Common myeloid progenitor, CD34-positive (primary cell): Measurements from ENCODE around the gene B3GALT6.
A peak's percentile ranks its signal among the peaks of the same experiment; 100 is the strongest.

Source experiments
- CTCF ChIA-PET: fragments of 350-600 bp; sonication (Branson Sonifier 250); formaldehyde crosslinking; loops from one replicate; lab custom pipeline; 2021; ENCODE audit warnings: antibody characterized with exemption; lab: Charles Lee
- POLR2A ChIA-PET: fragments of 350-600 bp; sonication (Branson Sonifier 250); formaldehyde crosslinking; loops from one replicate; lab custom pipeline; 2021; ENCODE audit warnings: antibody characterized with exemption; lab: Charles Lee
- DNase-seq, 3 donors: peaks; one replicate each; pipeline versions ENCODE4 v3.0.0 to v3.0.0-alpha.2; 2013
- H3K27ac ChIP-seq, 2 experiments: 1 replicate in 1 of 2; 2 replicates in 1 of 2; pipeline ENCODE4 v1.7.0; 2013; ENCODE audit warnings: inconsistent platforms in 2 of 2, low read length in 2 of 2, mild to moderate bottlenecking in 2 of 2, low read depth in 1 of 2, moderate library complexity in 1 of 2; ENCODE audit not compliant: severe bottlenecking in 2 of 2, insufficient read depth in 1 of 2, poor library complexity in 1 of 2
- H3K27me3 ChIP-seq, 5 experiments: replicated peaks in 2 of 5; 1 replicate in 3 of 5; 2 replicates in 2 of 5; pipeline versions ENCODE4 v1.6.1 to v1.7.0; 2013; ENCODE audit warnings: low read length in 4 of 5, mild to moderate bottlenecking in 2 of 5, moderate library complexity in 2 of 5, inconsistent platforms in 1 of 5; ENCODE audit not compliant: insufficient read depth in 5 of 5, control insufficient read depth in 4 of 5
- H3K36me3 ChIP-seq, 4 experiments: 1 replicate in 2 of 4; 2 replicates in 2 of 4; pipeline versions ENCODE4 v1.6.1 to v1.7.0; 2013; ENCODE audit warnings: low read length in 3 of 4, control low read depth in 1 of 4, mild to moderate bottlenecking in 1 of 4; ENCODE audit not compliant: control insufficient read depth in 4 of 4, insufficient read depth in 4 of 4
- H3K4me1 ChIP-seq, 4 experiments: 1 replicate in 3 of 4; 2 replicates in 1 of 4; pipeline versions ENCODE4 v1.6.1 to v1.7.1; 2013; ENCODE audit warnings: low read length in 3 of 4, mild to moderate bottlenecking in 3 of 4, control low read depth in 1 of 4, inconsistent platforms in 1 of 4, moderate library complexity in 1 of 4; ENCODE audit not compliant: control insufficient read depth in 4 of 4, insufficient read depth in 4 of 4; ENCODE audit errors: control extremely low read depth in 1 of 4
- H3K4me3 ChIP-seq, 7 experiments: 1 replicate in 4 of 7; 2 replicates in 3 of 7; pipeline versions ENCODE4 v1.5.1 to v1.7.0; 2013; ENCODE audit warnings: mild to moderate bottlenecking in 7 of 7, low read length in 6 of 7, moderate library complexity in 6 of 7, inconsistent platforms in 2 of 7, low read depth in 2 of 7, control low read depth in 1 of 7; ENCODE audit not compliant: insufficient read depth in 4 of 7, control insufficient read depth in 1 of 7; ENCODE audit errors: extremely low read depth in 1 of 7
- H3K9me3 ChIP-seq, 5 experiments: 1 replicate in 4 of 5; 2 replicates in 1 of 5; pipeline versions ENCODE4 v1.6.1 to v1.7.1; 2013; ENCODE audit warnings: low read length in 4 of 5, mild to moderate bottlenecking in 2 of 5, inconsistent platforms in 1 of 5, low read depth in 1 of 5, moderate library complexity in 1 of 5; ENCODE audit not compliant: control insufficient read depth in 4 of 5, insufficient read depth in 2 of 5; ENCODE audit errors: control extremely low read depth in 1 of 5
- WGBS: methylation state at CpG from one replicate; pipeline ENCODE4 v1.1.5; 2013; ENCODE audit not compliant: insufficient coverage; 5-methylcytosine and 5-hydroxymethylcytosine counted together

B3GALT6 gene

DNA sequence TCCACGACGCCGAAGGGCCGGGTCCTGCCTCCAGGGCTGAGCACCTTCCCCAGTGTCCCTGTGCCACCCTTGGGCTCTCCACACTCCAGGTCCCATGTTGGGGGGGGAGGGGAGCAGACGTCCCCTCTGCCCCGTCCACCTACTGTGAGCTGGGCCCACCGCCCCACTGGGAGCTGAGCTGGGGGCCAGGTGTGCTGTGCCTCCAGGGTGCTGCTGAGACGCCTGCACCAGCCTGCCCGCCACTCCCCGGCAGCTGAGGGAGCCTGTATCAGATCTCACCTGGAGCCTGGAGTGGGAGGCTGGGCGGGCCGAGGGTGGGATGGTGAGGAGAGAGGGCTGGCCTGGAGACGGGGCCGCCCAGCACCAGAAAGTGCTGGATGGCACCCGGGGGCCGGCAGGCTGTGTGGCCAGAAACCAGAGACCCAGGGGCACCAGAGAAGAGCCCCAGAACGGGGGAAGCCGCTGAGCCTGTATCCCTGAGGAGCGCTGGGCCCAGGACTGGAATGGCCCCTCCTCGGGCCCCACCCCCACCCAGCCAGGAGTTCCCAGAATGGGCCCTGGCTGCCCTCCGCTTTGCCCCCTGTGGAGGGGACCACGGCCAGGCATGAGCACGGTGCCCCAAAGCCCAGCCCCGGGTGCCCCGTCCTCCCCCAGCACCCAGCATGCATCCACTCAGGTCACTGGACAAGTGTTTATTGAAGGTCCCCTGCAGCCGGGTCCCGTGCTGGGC is 29.0 kb upstream of the B3GALT6 start:
- Histone ChIP-seq H3K27me3 (peaks cover 0 to 21% (median 3%) of the 10 kb centered on the region in 5 experiments), H3K9me3 (no peaks in the 10 kb centered on the region), H3K27ac (no peak overlapping the region), H3K36me3 (peaks cover 0 to 7% (median 0%) of the 10 kb centered on the region in 4 experiments), H3K4me3 (no peak overlapping the region), H3K4me1 (peaks cover 0 to 78% (median 53%) of the 10 kb centered on the region in 4 experiments)
- ChIA-PET POLR2A (no interaction called here), CTCF (no interaction called here)
- WGBS: 87% methylated on average over 18 of the region's 27 CpGs
- DNase-seq: no peak

DNA sequence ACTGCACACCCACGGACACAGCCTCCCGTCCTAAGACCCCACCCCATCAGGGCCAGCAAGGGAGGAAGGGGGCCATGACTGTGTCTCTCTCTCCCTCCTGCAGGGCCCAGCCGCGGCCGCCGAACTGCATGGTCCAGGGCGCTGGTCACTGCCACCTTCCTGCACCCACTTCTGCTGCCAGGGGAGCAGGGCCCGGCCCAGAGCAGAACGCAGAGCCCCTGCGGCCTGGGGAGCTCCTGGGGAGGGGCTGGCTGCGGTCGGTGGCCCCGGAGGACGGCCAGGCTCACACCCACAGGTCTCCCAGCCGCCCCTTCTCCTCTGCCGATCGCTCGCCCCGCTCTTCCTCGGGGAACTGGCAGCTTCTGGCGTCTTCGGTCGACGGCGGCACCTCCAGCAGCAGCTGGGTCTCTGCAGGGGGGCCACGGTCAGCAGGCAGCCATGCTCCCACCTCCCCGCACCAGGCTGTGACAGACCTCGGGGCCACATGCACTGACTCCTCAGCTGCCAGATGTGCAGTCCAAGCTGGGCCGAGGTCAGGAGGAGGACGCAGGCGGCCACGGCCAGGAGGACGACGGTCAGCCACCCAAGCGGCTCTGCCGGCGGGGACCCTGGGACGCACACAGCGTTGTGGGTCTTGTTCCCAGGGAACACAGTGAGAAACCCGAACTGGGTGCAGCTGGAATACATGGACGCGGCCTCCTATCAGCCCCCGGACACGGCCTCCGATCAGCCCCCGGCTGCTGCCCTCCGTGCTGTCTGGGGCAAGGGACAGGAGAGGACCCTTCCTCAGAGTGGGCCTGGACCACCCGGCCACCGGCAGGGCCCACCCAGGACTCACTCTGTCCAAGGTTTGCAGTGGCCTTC is 28.2 kb upstream of the B3GALT6 start:
- 93% methylated on average over 49 of the region's 49 CpGs for WGBS
- ChIA-PET CTCF (no interaction called here), POLR2A (no interaction called here)
- H3K4me3 ChIP-seq: no peak overlapping the region
- H3K27me3 ChIP-seq: peaks cover 0 to 21% (median 3%) of the 10 kb centered on the region in 5 experiments
- peaks cover 0 to 77% (median 59%) of the 10 kb centered on the region in 4 experiments for H3K4me1 ChIP-seq
- H3K27ac ChIP-seq: no peak overlapping the region
- peaks cover 0 to 7% (median 0%) of the 10 kb centered on the region in 4 experiments for H3K36me3 ChIP-seq
- H3K9me3 ChIP-seq: no peaks in the 10 kb centered on the region
- no peak for DNase-seq

DNA sequence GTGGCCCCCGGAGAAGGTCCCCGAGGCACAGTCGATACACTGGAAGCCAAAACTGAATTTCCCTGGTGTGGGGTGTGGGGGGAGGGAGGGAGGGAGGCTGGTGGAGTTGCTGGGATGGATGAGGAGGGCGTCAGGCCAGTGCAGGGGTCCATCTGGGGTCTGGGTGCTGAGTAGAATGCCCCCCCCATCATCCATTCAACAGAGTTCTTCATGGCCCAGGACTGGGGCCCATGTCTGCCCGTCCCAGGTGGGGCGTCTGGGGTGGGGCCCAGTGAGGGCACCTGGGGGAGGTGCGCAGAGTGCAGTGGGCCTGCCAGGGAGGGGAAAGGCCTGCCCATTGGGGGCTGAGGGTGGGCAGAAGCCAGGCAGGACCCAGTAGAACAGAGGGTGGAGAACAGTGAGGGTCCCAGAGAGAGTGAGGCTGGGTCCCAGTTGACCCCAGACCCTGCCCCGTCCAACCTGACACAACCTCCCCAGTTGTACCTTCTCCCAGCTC is 27.6 kb upstream of the B3GALT6 start:
- 100% methylated on average over 4 of the region's 8 CpGs for WGBS
- no peak for DNase-seq
- ChIA-PET CTCF (interaction anchor here (0.7 kb wide), 1 partner anchor 12 kb away, joined by 3 read pairs; no protein-coding TSS in a partner anchor), POLR2A (no interaction called here)
- H3K27me3 ChIP-seq: peaks cover 0 to 21% (median 3%) of the 10 kb centered on the region in 5 experiments
- H3K27ac ChIP-seq: no peak overlapping the region
- H3K4me1 ChIP-seq: peaks cover 0 to 77% (median 59%) of the 10 kb centered on the region in 4 experiments
- peaks cover 0 to 7% (median 0%) of the 10 kb centered on the region in 4 experiments for H3K36me3 ChIP-seq
- peak overlapping the region in 1 of 7 experiments; percentile 70 for H3K4me3 ChIP-seq
- H3K9me3 ChIP-seq: no peaks in the 10 kb centered on the region

DNA sequence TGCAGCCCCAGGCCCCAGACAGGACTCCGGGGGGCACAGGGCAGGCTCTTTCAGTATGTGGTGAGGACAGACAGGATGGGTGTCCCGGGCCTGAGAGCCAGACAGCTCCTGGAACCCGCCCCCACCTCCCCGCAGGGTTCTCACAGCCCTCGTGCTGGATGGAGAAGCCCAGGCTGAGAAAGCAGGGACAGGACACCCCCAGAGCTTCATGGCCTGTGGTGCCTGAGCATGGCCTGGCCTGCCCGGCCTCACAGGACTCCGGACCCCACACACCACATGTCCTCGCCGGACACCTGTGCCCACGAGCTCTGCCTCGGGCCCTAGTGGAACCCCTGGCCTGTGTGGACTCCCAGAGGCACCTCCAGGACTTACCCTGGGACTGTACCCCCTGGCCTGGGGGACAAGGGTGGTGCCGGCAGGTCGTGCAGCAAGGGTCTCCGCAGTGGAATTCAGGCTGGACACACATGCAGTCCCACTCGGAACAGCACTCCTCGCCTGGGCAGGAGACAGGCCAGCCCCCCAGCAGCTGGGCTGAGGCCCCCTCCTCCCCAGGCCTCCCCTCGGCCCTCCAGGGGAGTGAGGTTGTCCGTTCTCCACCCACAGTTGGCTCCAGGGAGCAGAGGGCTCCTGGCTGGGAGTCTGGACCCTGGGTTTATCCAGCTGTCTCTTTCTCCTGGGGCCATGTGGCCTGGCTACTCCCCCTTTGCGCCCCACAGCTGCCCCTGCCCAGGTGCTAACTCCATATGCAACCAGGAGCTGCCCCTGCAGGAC is 26.9 kb upstream of the B3GALT6 start:
- peaks cover 0 to 7% (median 0%) of the 10 kb centered on the region in 4 experiments for H3K36me3 ChIP-seq
- no peak overlapping the region for H3K27ac ChIP-seq
- CTCF ChIA-PET: interaction anchor here (0.7 to 2.3 kb wide), 4 partner anchors 12 to 47 kb away, joined by 3 to 6 read pairs (median 4); partner anchors contain the start of gene TTLL10
- no peaks in the 10 kb centered on the region for H3K9me3 ChIP-seq
- no peak for DNase-seq
- H3K4me1 ChIP-seq: peaks cover 0 to 76% (median 59%) of the 10 kb centered on the region in 4 experiments
- POLR2A ChIA-PET: no interaction called here
- H3K4me3 ChIP-seq: peak overlapping the region in 2 of 7 experiments; percentile 64 to 70
- 97% methylated on average over 17 of the region's 19 CpGs for WGBS
- peaks cover 0 to 21% (median 3%) of the 10 kb centered on the region in 5 experiments for H3K27me3 ChIP-seq

DNA sequence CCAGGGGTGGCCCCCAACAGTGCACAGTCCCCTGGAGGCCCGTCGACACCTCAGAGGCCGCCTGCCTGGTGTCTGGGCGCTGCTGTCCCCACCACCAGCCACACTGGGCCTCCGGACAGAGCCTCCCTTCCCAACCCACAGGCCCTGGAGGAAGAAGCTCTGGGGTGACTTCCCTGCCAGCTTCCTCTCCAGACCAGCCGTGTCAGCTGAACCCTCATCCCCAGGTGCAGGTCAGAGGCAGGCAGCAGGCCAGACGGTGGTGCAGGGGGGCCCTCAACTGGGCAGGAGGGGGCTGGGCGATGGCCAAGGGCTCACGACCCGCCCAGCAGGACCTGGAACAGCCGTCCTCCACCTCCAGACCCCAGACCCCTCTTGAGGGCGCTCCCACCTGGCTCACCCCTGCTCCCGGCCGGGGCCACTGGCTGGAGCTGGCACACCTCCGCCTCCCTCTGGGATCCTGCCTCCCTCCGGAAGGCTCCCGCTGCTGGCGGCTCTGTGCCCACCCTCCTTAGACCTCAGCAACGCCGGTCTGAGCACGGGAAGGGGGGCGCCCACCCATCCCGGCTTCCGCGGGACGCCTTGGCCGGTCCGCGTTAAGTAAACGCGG is 26.2 kb upstream of the B3GALT6 start:
- Histone ChIP-seq H3K4me1 (peaks cover 0 to 76% (median 55%) of the 10 kb centered on the region in 4 experiments), H3K4me3 (peak overlapping the region in 5 of 7 experiments; percentile 19 to 70 (median 54)), H3K36me3 (peaks cover 0 to 7% (median 0%) of the 10 kb centered on the region in 4 experiments), H3K9me3 (no peaks in the 10 kb centered on the region), H3K27ac (no peak overlapping the region), H3K27me3 (peaks cover 0 to 21% (median 3%) of the 10 kb centered on the region in 5 experiments)
- DNase-seq: no peak
- 18% methylated on average over 26 of the region's 31 CpGs for WGBS
- ChIA-PET POLR2A (no interaction called here), CTCF (interaction anchor here (0.6 to 2.3 kb wide), 5 partner anchors 27 to 92 kb away, joined by 3 to 6 read pairs (median 4); partner anchors contain the start of gene TTLL10)

DNA sequence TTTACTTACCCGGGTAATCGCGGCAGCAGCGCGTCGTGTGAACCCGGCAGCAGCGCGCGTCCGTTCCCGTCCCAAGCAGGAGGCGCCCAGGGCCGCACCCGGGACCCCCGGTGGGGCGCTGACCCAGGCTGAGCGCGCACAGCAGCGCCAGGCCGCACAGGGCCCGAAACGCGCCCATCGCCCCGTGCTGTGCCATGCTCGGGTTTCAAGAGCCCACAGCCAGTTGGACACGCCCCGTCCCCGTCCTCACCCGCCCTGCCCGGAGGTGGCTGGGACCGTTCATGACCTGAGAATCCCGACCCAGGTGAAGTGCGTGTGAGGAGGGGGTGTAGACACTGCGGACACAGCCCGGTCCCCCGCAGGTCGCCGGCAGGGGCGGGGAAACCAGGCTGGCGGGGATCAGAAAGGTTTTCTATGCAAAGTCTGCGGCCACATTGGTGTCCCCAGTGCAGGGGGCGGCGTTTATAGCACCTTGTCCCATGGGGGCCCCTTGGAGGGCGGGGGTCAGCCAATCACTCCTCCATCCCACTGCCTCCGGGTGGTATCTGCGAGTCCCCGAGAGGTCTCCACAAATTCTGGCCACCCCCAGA is 25.6 kb upstream of the B3GALT6 start, which contains the start of gene TNFRSF18:
TNFRSF18 (minus strand) TSS at position 217 of the 590 bp plus-strand sequence; CDS start at position 196, 21 bp downstream.
- WGBS: 3% methylated on average over 36 of the region's 49 CpGs
- Histone ChIP-seq H3K27ac (no peak within 1 kb of the TSS), H3K36me3 (peaks cover 0 to 7% (median 0%) of the 10 kb centered on the region in 4 experiments), H3K4me1 (peaks cover 0 to 79% (median 57%) of the 10 kb centered on the region in 4 experiments), H3K9me3 (no peaks in the 10 kb centered on the region), H3K4me3 (peak within 1 kb of the TSS; percentile 11 to 70 (median 49)), H3K27me3 (peaks cover 0 to 21% (median 3%) of the 10 kb centered on the region in 5 experiments)
- CTCF ChIA-PET: interaction anchor here (0.6 to 2.3 kb wide), 5 partner anchors 12 to 91 kb away, joined by 3 to 6 read pairs (median 4); partner anchors contain the start of gene TTLL10
- POLR2A ChIA-PET: no interaction called here
- DNase-seq: no peak
